ENCODE results near the gene TRPM3.

- TF ChIP-seq ZNF324 (tag by site-specific recombination; IDR thresholded peaks at IDR 0.05) (no peak), CTCF (tag by site-specific recombination; IDR thresholded peaks at IDR 0.05) (no peak), TCF7L2 (IDR thresholded peaks at IDR 0.05; ENCODE audit: borderline replicate concordance, low read depth, low read length) (no peak), ZNF157 (tag by site-specific recombination; IDR thresholded peaks at IDR 0.05) (no peak), ZNF530 (tag by site-specific recombination; IDR thresholded peaks at IDR 0.05; ENCODE audit: low read depth) (no peak), ZNF274 (IDR thresholded peaks at IDR 0.05; ENCODE audit: low read length) (no peak), ZNF274 (tag by site-specific recombination; IDR thresholded peaks at IDR 0.05; ENCODE audit: borderline replicate concordance) (no peak), ZNF121 (tag by site-specific recombination; IDR thresholded peaks at IDR 0.05) (no peak), ZBTB8A (tag by site-specific recombination; IDR thresholded peaks at IDR 0.05) (no peak), PRDM10 (tag by site-specific recombination; IDR thresholded peaks at IDR 0.05) (no peak), REPIN1 (tag by site-specific recombination; IDR thresholded peaks at IDR 0.05; ENCODE audit: low read depth) (no peak), TRIM28 (IDR thresholded peaks at IDR 0.05; ENCODE audit: borderline replicate concordance, low read length) (no peak)
- TF ChIP-seq, protein P1, sequence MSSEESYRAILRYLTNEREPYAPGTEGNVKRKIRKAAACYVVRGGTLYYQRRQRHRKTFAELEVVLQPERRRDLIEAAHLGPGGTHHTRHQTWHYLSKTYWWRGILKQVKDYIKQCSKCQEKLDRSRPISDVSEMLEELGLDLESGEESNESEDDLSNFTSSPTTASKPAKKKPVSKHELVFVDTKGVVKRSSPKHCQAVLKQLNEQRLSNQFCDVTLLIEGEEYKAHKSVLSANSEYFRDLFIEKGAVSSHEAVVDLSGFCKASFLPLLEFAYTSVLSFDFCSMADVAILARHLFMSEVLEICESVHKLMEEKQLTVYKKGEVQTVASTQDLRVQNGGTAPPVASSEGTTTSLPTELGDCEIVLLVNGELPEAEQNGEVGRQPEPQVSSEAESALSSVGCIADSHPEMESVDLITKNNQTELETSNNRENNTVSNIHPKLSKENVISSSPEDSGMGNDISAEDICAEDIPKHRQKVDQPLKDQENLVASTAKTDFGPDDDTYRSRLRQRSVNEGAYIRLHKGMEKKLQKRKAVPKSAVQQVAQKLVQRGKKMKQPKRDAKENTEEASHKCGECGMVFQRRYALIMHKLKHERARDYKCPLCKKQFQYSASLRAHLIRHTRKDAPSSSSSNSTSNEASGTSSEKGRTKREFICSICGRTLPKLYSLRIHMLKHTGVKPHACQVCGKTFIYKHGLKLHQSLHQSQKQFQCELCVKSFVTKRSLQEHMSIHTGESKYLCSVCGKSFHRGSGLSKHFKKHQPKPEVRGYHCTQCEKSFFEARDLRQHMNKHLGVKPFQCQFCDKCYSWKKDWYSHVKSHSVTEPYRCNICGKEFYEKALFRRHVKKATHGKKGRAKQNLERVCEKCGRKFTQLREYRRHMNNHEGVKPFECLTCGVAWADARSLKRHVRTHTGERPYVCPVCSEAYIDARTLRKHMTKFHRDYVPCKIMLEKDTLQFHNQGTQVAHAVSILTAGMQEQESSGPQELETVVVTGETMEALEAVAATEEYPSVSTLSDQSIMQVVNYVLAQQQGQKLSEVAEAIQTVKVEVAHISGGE (tag by site-specific recombination; conservative IDR thresholded peaks at IDR 0.05; ENCODE audit: low read depth): no peak
- TF ChIP-seq, protein P2, sequence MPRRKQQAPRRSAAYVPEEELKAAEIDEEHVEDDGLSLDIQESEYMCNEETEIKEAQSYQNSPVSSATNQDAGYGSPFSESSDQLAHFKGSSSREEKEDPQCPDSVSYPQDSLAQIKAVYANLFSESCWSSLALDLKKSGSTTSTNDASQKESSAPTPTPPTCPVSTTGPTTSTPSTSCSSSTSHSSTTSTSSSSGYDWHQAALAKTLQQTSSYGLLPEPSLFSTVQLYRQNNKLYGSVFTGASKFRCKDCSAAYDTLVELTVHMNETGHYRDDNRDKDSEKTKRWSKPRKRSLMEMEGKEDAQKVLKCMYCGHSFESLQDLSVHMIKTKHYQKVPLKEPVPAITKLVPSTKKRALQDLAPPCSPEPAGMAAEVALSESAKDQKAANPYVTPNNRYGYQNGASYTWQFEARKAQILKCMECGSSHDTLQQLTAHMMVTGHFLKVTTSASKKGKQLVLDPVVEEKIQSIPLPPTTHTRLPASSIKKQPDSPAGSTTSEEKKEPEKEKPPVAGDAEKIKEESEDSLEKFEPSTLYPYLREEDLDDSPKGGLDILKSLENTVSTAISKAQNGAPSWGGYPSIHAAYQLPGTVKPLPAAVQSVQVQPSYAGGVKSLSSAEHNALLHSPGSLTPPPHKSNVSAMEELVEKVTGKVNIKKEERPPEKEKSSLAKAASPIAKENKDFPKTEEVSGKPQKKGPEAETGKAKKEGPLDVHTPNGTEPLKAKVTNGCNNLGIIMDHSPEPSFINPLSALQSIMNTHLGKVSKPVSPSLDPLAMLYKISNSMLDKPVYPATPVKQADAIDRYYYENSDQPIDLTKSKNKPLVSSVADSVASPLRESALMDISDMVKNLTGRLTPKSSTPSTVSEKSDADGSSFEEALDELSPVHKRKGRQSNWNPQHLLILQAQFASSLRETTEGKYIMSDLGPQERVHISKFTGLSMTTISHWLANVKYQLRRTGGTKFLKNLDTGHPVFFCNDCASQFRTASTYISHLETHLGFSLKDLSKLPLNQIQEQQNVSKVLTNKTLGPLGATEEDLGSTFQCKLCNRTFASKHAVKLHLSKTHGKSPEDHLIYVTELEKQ (tag by site-specific recombination; IDR thresholded peaks at IDR 0.05; ENCODE audit: borderline replicate concordance): no peak
- TF ChIP-seq, protein P3, sequence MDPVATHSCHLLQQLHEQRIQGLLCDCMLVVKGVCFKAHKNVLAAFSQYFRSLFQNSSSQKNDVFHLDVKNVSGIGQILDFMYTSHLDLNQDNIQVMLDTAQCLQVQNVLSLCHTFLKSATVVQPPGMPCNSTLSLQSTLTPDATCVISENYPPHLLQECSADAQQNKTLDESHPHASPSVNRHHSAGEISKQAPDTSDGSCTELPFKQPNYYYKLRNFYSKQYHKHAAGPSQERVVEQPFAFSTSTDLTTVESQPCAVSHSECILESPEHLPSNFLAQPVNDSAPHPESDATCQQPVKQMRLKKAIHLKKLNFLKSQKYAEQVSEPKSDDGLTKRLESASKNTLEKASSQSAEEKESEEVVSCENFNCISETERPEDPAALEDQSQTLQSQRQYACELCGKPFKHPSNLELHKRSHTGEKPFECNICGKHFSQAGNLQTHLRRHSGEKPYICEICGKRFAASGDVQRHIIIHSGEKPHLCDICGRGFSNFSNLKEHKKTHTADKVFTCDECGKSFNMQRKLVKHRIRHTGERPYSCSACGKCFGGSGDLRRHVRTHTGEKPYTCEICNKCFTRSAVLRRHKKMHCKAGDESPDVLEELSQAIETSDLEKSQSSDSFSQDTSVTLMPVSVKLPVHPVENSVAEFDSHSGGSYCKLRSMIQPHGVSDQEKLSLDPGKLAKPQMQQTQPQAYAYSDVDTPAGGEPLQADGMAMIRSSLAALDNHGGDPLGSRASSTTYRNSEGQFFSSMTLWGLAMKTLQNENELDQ (tag by site-specific recombination; IDR thresholded peaks at IDR 0.05; ENCODE audit: low read depth): no peak
These were observed 505.8 kb downstream of the TRPM3 start for GRCh38 chr9:70615464-70616138.
